WTC11 (cell line): ENCODE results near the gene S100G. TPM values are rescaled to one million over a fixed set of nuclear protein-coding genes. Genes with fewer than 3 reads are reported as not detected.

ENCODE experiments used
- ATAC-seq: fragments of 200-7000 bp; cut with Tn5 transposase; 2 replicates; pipeline ENCODE4 v1.10.0; 2021; ENCODE audit warnings: mild to moderate bottlenecking, moderate library complexity
- CTCF ChIA-PET: fragments of 300-600 bp; sonication (Branson Sonifier 250); formaldehyde crosslinking; loops from one replicate; lab custom pipeline; 2021; ENCODE audit warnings: antibody characterized with exemption; lab: Charles Lee
- POLR2A ChIA-PET: fragments of 350-600 bp; sonication (Branson Sonifier 250); formaldehyde crosslinking; loops from one replicate; lab custom pipeline; 2021; ENCODE audit warnings: antibody characterized with exemption; lab: Charles Lee
- DNase-seq: peaks from one replicate; pipeline ENCODE4 v3.0.0; 2021; ENCODE audit warnings: low spot score
- H3K27ac Mint-ChIP-seq: 2 replicates; pipeline ENCODE4 v1.8.0; 2021; ENCODE audit warnings: mixed read lengths
- H3K27me3 Mint-ChIP-seq: 2 replicates; pipeline ENCODE4 v1.8.0; 2021; ENCODE audit warnings: low read depth, mild to moderate bottlenecking, moderate library complexity, mixed read lengths
- H3K36me3 Mint-ChIP-seq: 2 replicates; pipeline ENCODE4 v1.8.0; 2021; ENCODE audit warnings: mixed read lengths
- H3K4me1 Mint-ChIP-seq: 2 replicates; pipeline ENCODE4 v1.8.0; 2022; ENCODE audit warnings: mixed read lengths
- H3K4me3 Mint-ChIP-seq: 2 replicates; pipeline ENCODE4 v1.8.0; 2021; ENCODE audit warnings: mild to moderate bottlenecking, moderate library complexity, mixed read lengths
- H3K9me3 Mint-ChIP-seq: 2 replicates; pipeline ENCODE4 v1.8.0; 2021; ENCODE audit warnings: mixed read lengths
- ETV6 ChIP-seq: sonication (generic); formaldehyde crosslinking; IDR thresholded peaks from 2 replicates; pipeline ENCODE4 v1.8.1; 2022; ENCODE audit warnings: mild to moderate bottlenecking, missing genetic modification reagents
- FOXP1 ChIP-seq: sonication (generic); formaldehyde crosslinking; IDR thresholded peaks from 2 replicates; pipeline ENCODE4 v1.8.0; 2022; ENCODE audit warnings: missing genetic modification reagents, mild to moderate bottlenecking, moderate library complexity, borderline replicate concordance
- NFYB ChIP-seq: sonication (generic); formaldehyde crosslinking; conservative IDR thresholded peaks from 2 replicates; pipeline ENCODE4 v1.8.0; 2022; ENCODE audit warnings: low read depth, missing genetic modification reagents
- OVOL2 ChIP-seq: fragments of 250-450 bp; sonication (Bioruptor Pico); IDR thresholded peaks from 2 replicates; pipeline ENCODE4 v1.9.0; 2021; ENCODE audit warnings: mild to moderate bottlenecking, borderline replicate concordance
- RELA ChIP-seq: sonication (generic); formaldehyde crosslinking; IDR thresholded peaks from 2 replicates; pipeline ENCODE4 v1.8.1; 2022; ENCODE audit warnings: missing genetic modification reagents, mild to moderate bottlenecking, borderline replicate concordance
- RORB ChIP-seq: fragments of 250-450 bp; sonication (Bioruptor Pico); IDR thresholded peaks from 2 replicates; pipeline ENCODE4 v1.9.0; 2021; ENCODE audit warnings: mild to moderate bottlenecking
- SMAD4 ChIP-seq: sonication (generic); formaldehyde crosslinking; IDR thresholded peaks from 2 replicates; pipeline ENCODE4 v1.8.0; 2022; ENCODE audit warnings: mild to moderate bottlenecking, missing genetic modification reagents
- TEAD1 ChIP-seq: sonication (generic); formaldehyde crosslinking; IDR thresholded peaks from 2 replicates; pipeline ENCODE4 v1.8.0; 2022; ENCODE audit warnings: mild to moderate bottlenecking, missing genetic modification reagents
- ZNF121 ChIP-seq: sonication (generic); formaldehyde crosslinking; IDR thresholded peaks from 2 replicates; pipeline ENCODE4 v1.8.0; 2023; ENCODE audit warnings: missing genetic modification reagents
- ZNF317 ChIP-seq: sonication (generic); formaldehyde crosslinking; IDR thresholded peaks from 2 replicates; pipeline ENCODE4 v1.8.1; 2023; ENCODE audit warnings: low read depth, mild to moderate bottlenecking, moderate library complexity, missing genetic modification reagents, borderline replicate concordance
- ZNF396 ChIP-seq: fragments of 250-450 bp; sonication (Bioruptor Pico); IDR thresholded peaks from 2 replicates; pipeline ENCODE4 v1.8.0; 2021; ENCODE audit warnings: mild to moderate bottlenecking, moderate library complexity, borderline replicate concordance
- microRNA-seq: library from miRNA; unstranded; fragments of <30 nt; microRNA quantifications from one replicate; pipeline ENCODE4 v1.2.0, GENCODE V29; 2022; ENCODE audit warnings: borderline number of aligned reads
- total RNA-seq: library from RNA; stranded (reverse); gene quantifications from 3 replicates; pipeline ENCODE4 v1.2.3, GENCODE V29; 2021
- TF ChIP-seq, protein P1 (sequence below): sonication (generic); formaldehyde crosslinking; IDR thresholded peaks from 2 replicates; pipeline ENCODE4 v1.8.1; 2022; ENCODE audit warnings: low read depth, mild to moderate bottlenecking, moderate library complexity, missing genetic modification reagents, borderline replicate concordance
- TF ChIP-seq, protein P2 (sequence below): sonication (generic); formaldehyde crosslinking; IDR thresholded peaks from 2 replicates; pipeline ENCODE4 v1.8.0; 2022; ENCODE audit warnings: mild to moderate bottlenecking, missing genetic modification reagents
- TF ChIP-seq, protein P3 (sequence below): sonication (generic); formaldehyde crosslinking; IDR thresholded peaks from 2 replicates; pipeline ENCODE4 v1.8.1; 2023; ENCODE audit warnings: mild to moderate bottlenecking, missing genetic modification reagents, moderate library complexity
- TF ChIP-seq, protein P4 (sequence below): fragments of 250-450 bp; sonication (Bioruptor Pico); IDR thresholded peaks from 2 replicates; pipeline ENCODE4 v1.9.0; 2021; ENCODE audit warnings: mild to moderate bottlenecking
- TF ChIP-seq, protein P5 (sequence below): sonication (generic); formaldehyde crosslinking; IDR thresholded peaks from 2 replicates; pipeline ENCODE4 v1.8.0; 2023; ENCODE audit warnings: missing genetic modification reagents

S100G gene
- total RNA-seq, 1 experiment from 2014 or later, result not detected

DNA sequence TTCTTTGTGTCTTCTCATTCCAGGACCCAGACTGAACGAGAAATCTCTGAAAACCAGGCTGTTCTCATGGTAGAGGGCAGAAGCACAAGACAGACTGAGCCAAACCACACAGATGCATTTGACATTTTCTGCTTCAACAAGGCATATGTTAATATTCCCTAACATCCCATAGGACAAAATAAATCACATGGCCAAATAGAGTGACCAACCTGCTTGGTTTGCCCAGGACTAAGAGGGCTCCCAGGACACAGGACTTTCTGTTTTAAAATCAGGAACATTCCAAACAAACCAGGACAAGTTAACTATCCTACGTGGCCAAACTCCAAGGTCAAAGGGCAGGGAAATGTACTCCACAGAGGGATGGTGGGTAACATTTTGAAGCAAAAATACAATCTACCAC is 50.8 kb downstream of the S100G start:
- H3K4me1 Mint-ChIP-seq, result peaks cover 8% of the 10 kb centered on the region
- H3K27me3 Mint-ChIP-seq, result no peaks in the 10 kb centered on the region
- H3K27ac Mint-ChIP-seq, result no peak overlapping the region
- no peaks in the 10 kb centered on the region for H3K9me3 Mint-ChIP-seq
- TF ChIP-seq TEAD1 (CRISPR knock-in tag), result no peak
- TF ChIP-seq, all 79 proteins: peak for 0
- POLR2A ChIA-PET, result no interaction called here
- CTCF ChIA-PET, result no interaction called here
- no peak for DNase-seq
- Mint-ChIP-seq H3K36me3 (peaks cover 44% of the 10 kb centered on the region), H3K4me3 (no peak overlapping the region)
- ATAC-seq, result no peak

DNA sequence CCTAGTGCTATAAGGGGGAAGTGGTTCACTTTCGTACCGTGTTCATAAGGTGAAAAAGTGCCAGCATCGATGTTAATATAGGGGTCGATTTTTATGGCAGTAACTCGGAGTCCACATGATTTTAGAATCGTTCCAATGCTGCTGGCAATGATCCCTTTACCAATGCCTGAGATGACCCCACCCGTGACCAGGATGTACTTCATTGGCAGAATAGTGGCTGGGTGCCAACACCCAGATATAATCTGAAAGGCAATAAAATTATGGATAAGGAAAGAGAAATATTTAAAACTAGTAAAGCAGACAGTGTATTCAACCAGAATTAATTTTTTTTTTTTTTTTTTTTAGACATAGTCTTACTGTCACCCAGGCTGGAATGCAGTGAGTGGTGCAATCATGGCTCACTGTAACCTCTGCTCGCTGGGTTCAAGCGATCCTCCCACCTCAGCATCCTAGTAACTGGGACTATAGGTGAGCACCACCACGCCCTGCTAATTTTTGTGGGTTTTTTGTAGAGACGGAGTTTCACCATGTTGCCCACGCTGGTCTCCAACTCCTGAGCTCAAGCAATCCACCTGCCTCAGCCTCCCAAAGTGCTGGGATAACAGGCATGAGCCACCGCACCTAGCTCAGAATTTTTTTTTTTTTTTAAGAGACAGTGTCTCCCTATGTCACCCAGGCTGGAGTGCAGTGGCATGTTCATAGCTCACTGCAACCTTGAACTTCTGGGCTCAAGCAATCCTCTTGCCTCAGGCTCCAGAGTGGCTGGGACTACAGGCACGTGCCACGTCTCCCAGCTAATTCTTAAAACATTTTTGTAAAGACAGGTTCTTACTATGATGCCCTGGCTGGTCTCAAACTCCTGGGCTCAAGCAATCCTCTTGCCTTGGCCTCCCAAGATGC is 53.0 kb downstream of the S100G start:
- TF ChIP-seq RELA (CRISPR knock-in tag) (no peak), RORB (CRISPR knock-in tag) (no peak), SMAD4 (CRISPR knock-in tag) (no peak), ZNF317 (no peak), ZNF396 (CRISPR knock-in tag) (no peak), ETV6 (CRISPR knock-in tag) (no peak), OVOL2 (CRISPR knock-in tag) (no peak), FOXP1 (CRISPR knock-in tag) (no peak), NFYB (CRISPR knock-in tag) (no peak), ZNF121 (CRISPR knock-in tag) (no peak)
- TF ChIP-seq, protein P1, sequence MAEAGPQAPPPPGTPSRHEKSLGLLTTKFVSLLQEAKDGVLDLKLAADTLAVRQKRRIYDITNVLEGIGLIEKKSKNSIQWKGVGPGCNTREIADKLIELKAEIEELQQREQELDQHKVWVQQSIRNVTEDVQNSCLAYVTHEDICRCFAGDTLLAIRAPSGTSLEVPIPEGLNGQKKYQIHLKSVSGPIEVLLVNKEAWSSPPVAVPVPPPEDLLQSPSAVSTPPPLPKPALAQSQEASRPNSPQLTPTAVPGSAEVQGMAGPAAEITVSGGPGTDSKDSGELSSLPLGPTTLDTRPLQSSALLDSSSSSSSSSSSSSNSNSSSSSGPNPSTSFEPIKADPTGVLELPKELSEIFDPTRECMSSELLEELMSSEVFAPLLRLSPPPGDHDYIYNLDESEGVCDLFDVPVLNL (CRISPR knock-in tag), result no peak
- TF ChIP-seq, protein P2, sequence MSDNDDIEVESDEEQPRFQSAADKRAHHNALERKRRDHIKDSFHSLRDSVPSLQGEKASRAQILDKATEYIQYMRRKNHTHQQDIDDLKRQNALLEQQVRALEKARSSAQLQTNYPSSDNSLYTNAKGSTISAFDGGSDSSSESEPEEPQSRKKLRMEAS (CRISPR knock-in tag), result no peak
- TF ChIP-seq, protein P3, sequence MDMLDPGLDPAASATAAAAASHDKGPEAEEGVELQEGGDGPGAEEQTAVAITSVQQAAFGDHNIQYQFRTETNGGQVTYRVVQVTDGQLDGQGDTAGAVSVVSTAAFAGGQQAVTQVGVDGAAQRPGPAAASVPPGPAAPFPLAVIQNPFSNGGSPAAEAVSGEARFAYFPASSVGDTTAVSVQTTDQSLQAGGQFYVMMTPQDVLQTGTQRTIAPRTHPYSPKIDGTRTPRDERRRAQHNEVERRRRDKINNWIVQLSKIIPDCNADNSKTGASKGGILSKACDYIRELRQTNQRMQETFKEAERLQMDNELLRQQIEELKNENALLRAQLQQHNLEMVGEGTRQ (CRISPR knock-in tag), result no peak
- TF ChIP-seq, protein P4, sequence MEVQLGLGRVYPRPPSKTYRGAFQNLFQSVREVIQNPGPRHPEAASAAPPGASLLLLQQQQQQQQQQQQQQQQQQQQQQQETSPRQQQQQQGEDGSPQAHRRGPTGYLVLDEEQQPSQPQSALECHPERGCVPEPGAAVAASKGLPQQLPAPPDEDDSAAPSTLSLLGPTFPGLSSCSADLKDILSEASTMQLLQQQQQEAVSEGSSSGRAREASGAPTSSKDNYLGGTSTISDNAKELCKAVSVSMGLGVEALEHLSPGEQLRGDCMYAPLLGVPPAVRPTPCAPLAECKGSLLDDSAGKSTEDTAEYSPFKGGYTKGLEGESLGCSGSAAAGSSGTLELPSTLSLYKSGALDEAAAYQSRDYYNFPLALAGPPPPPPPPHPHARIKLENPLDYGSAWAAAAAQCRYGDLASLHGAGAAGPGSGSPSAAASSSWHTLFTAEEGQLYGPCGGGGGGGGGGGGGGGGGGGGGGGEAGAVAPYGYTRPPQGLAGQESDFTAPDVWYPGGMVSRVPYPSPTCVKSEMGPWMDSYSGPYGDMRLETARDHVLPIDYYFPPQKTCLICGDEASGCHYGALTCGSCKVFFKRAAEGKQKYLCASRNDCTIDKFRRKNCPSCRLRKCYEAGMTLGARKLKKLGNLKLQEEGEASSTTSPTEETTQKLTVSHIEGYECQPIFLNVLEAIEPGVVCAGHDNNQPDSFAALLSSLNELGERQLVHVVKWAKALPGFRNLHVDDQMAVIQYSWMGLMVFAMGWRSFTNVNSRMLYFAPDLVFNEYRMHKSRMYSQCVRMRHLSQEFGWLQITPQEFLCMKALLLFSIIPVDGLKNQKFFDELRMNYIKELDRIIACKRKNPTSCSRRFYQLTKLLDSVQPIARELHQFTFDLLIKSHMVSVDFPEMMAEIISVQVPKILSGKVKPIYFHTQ, result no peak
- TF ChIP-seq, protein P5, sequence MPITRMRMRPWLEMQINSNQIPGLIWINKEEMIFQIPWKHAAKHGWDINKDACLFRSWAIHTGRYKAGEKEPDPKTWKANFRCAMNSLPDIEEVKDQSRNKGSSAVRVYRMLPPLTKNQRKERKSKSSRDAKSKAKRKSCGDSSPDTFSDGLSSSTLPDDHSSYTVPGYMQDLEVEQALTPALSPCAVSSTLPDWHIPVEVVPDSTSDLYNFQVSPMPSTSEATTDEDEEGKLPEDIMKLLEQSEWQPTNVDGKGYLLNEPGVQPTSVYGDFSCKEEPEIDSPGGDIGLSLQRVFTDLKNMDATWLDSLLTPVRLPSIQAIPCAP (CRISPR knock-in tag), result no peak
- DNase-seq, result no peak
- CTCF ChIA-PET, result no interaction called here
- Mint-ChIP-seq H3K4me3 (no peak overlapping the region), H3K4me1 (no peaks in the 10 kb centered on the region), H3K36me3 (peaks cover 39% of the 10 kb centered on the region), H3K27ac (no peak overlapping the region), H3K9me3 (no peaks in the 10 kb centered on the region), H3K27me3 (no peaks in the 10 kb centered on the region)
- POLR2A ChIA-PET, result interaction anchor here (0.7 kb wide), 1 partner anchor 16 kb away, joined by 4 read pairs; no protein-coding TSS in a partner anchor
- ATAC-seq, result no peak

Small RNAs within 50 kb of the gene (microRNA-seq; reads per million reads assigned to microRNA genes)
- not detected for gene MIR548AM

Other genes with a start within 250 kb of the S100G start
- 23.2 to 27.6 TPM (median 27.4 TPM) in 3 replicates for gene CTPS2, start 62.5 kb downstream of the S100G start, total RNA-seq
- 18.5 to 19.8 TPM (median 19.1 TPM) in 3 replicates for gene SYAP1, start 69.5 kb downstream of the S100G start, total RNA-seq
- 30.0 to 31.6 TPM (median 31.1 TPM) in 3 replicates for gene TXLNG, start 136.3 kb downstream of the S100G start, total RNA-seq
- 113 to 120 TPM (median 118 TPM) in 3 replicates for gene RBBP7, start 220.2 kb downstream of the S100G start, total RNA-seq